GM20000 (cell line): Measurements from ENCODE around the gene TLK2.

Experiments used
- DNase-seq: peaks from one replicate; pipeline ENCODE4 v3.0.0; 2012; ENCODE audit warnings: low spot score
- CTCF ChIP-seq: IDR thresholded peaks from 2 replicates; pipeline ENCODE4 v1.5.1; 2012; ENCODE audit warnings: mild to moderate bottlenecking, control low read depth; ENCODE audit errors: extremely low read depth, missing control alignments

Gene TLK2

GRCh38 chr17:62621223-62621622 is 142.6 kb downstream of the TLK2 start:
- no peak for TF ChIP-seq CTCF
- DNase-seq = no peak

GRCh38 chr17:62625184-62625869 is 146.7 kb downstream of the TLK2 start:
- DNase-seq = no peak
- TF ChIP-seq CTCF = no peak

GRCh38 chr17:62625870-62626200 is 147.2 kb downstream of the TLK2 start:
- no peak for TF ChIP-seq CTCF
- no peak for DNase-seq

GRCh38 chr17:62626719-62627218 is 148.1 kb downstream of the TLK2 start:
- no peak for TF ChIP-seq CTCF
- DNase-seq = no peak

GRCh38 chr17:62627219-62627903 is 148.7 kb downstream of the TLK2 start, which contains the start of gene MRC2:
Gene MRC2 (plus strand): TSS chr17:62627670. CDS start chr17:62627803, 133 bp downstream.
- TF ChIP-seq CTCF = no peak
- DNase-seq = peak; percentile 77

GRCh38 chr17:62627904-62628633 is 149.4 kb downstream of the TLK2 start:
- DNase-seq = peak; percentile 67
- no peak for TF ChIP-seq CTCF

- DNase-seq = no peak
- no peak for TF ChIP-seq CTCF
Observed at GRCh38 chr17:62628831-62629555, 150.4 kb downstream of the TLK2 start.
